D721Med (cell line): ENCODE data around the gene ABCA8.
"Not testable (repeated sequence)": the region's sequence is repeated elsewhere in the genome, so short reads cannot be mapped to it uniquely, and the experiment has no call there.

ENCODE experiments used
- DNase-seq: peaks from one replicate; pipeline ENCODE4 v3.0.0; 2011; ENCODE audit warnings: low spot score; ENCODE audit not compliant: insufficient read length
- FAIRE-seq: peaks from 2 replicates; lab custom pipeline; 2011; peaks lifted over from hg19 to GRCh38; lab: Jason Lieb, UNC
- CTCF ChIP-seq: IDR thresholded peaks from 2 replicates; pipeline ENCODE4 v1.5.1; 2012; ENCODE audit warnings: mild to moderate bottlenecking, control low read depth; ENCODE audit not compliant: insufficient read depth; ENCODE audit errors: missing control alignments

ABCA8 gene

GRCh38 chr17:68835071-68835470 lies 120.1 kb downstream of the ABCA8 start:
- no peak for TF ChIP-seq CTCF
- no peak for FAIRE-seq
- no peak for DNase-seq

- TF ChIP-seq CTCF: no peak
- FAIRE-seq: no peak
- no peak for DNase-seq
Observed at GRCh38 chr17:68834328-68834836, 120.8 kb downstream of the ABCA8 start.

GRCh38 chr17:68832109-68832802 lies 122.9 kb downstream of the ABCA8 start:
- FAIRE-seq (no peak), DNase-seq (no peak)
- TF ChIP-seq CTCF: no peak

GRCh38 chr17:68831170-68831569 lies 124.0 kb downstream of the ABCA8 start:
- DNase-seq: no peak
- TF ChIP-seq CTCF: no peak
- FAIRE-seq: no peak

- TF ChIP-seq CTCF: no peak
- no peak for FAIRE-seq
Observed at GRCh38 chr17:68830313-68830712, 124.9 kb downstream of the ABCA8 start.

GRCh38 chr17:68829211-68829610 lies 126.0 kb downstream of the ABCA8 start:
- DNase-seq (no peak), FAIRE-seq (no peak)
- no peak for TF ChIP-seq CTCF

More at GRCh38 chr17:68830313-68830712, 124.9 kb downstream of the ABCA8 start:
- DNase-seq: no peak

GRCh38 chr17:68824707-68825106 lies 130.5 kb downstream of the ABCA8 start:
- no peak for TF ChIP-seq CTCF
- FAIRE-seq (no peak), DNase-seq (no peak)

GRCh38 chr17:68824185-68824584 lies 131.0 kb downstream of the ABCA8 start:
- FAIRE-seq, DNase-seq: not testable (repeated sequence)
